H1 (cell line): ENCODE results near the gene ASAP3.

ENCODE experiments used
- CTCF ChIP-seq, 3 experiments: IDR thresholded peaks; 1 replicate in 2 of 3; 2 replicates in 1 of 3; pipeline versions ENCODE4 v1.5.1 to v1.6.1; 2011; ENCODE audit warnings: low read length in 3 of 3, mild to moderate bottlenecking in 3 of 3, inconsistent platforms in 2 of 3, low read depth in 1 of 3, moderate library complexity in 1 of 3; ENCODE audit not compliant: insufficient read depth in 1 of 3; ENCODE audit errors: control extremely low read depth in 1 of 3
- EZH2 ChIP-seq: fragments of 200-600 bp; sonication (generic); IDR thresholded peaks from 2 replicates; pipeline ENCODE4 v1.7.1; 2012; ENCODE audit warnings: low read depth, mild to moderate bottlenecking, moderate library complexity, low read length, inconsistent platforms; ENCODE audit not compliant: severe bottlenecking
- GABPA ChIP-seq: IDR thresholded peaks from 2 replicates; pipeline ENCODE4 v1.6.1; 2011; ENCODE audit warnings: mild to moderate bottlenecking, low read length, moderate library complexity, borderline replicate concordance; ENCODE audit not compliant: insufficient read depth
- KDM1A ChIP-seq: fragments of 200-600, 300-600 bp; sonication (generic); IDR thresholded peaks from 2 replicates; pipeline ENCODE4 v1.7.1; 2016; ENCODE audit warnings: mild to moderate bottlenecking, low read length, borderline replicate concordance
- SP2 ChIP-seq: IDR thresholded peaks from 2 replicates; pipeline ENCODE4 v1.6.1; 2012; ENCODE audit warnings: mild to moderate bottlenecking, low read length, inconsistent platforms
- USF2 ChIP-seq: IDR thresholded peaks from 2 replicates; pipeline ENCODE4 v1.6.1; 2011; ENCODE audit warnings: low read length, improper control_type of control experiment

- no peak for TF ChIP-seq EZH2
- no peak for TF ChIP-seq SP2
- no peak for TF ChIP-seq USF2
- no peak for TF ChIP-seq CTCF (IDR thresholded peaks at IDR 0.05; ENCODE audit: control extremely low read depth in 1 of 3, insufficient read depth in 1 of 3, low read depth in 1 of 3, low read length in 3 of 3)
- TF ChIP-seq GABPA = no peak
- TF ChIP-seq KDM1A = no peak
Observed at GRCh38 chr1:23500466-23500865, 16.5 kb upstream of the ASAP3 start.
